GM12874 (cell line): Measurements from ENCODE around the gene SAMD4A.

Source experiments
- TF ChIP-seq, protein P1 (sequence below): IDR thresholded peaks from 2 replicates; pipeline ENCODE4 v1.5.1; 2011; ENCODE audit warnings: low read depth, mild to moderate bottlenecking, control low read depth, low read length, moderate library complexity; ENCODE audit not compliant: insufficient read depth

Gene SAMD4A

GRCh38 chr14:54771411-54772027 is 204.6 kb downstream of the SAMD4A start:
- TF ChIP-seq, protein P1, sequence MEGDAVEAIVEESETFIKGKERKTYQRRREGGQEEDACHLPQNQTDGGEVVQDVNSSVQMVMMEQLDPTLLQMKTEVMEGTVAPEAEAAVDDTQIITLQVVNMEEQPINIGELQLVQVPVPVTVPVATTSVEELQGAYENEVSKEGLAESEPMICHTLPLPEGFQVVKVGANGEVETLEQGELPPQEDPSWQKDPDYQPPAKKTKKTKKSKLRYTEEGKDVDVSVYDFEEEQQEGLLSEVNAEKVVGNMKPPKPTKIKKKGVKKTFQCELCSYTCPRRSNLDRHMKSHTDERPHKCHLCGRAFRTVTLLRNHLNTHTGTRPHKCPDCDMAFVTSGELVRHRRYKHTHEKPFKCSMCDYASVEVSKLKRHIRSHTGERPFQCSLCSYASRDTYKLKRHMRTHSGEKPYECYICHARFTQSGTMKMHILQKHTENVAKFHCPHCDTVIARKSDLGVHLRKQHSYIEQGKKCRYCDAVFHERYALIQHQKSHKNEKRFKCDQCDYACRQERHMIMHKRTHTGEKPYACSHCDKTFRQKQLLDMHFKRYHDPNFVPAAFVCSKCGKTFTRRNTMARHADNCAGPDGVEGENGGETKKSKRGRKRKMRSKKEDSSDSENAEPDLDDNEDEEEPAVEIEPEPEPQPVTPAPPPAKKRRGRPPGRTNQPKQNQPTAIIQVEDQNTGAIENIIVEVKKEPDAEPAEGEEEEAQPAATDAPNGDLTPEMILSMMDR: no peak

GRCh38 chr14:54772451-54772881 is 205.5 kb downstream of the SAMD4A start:
- TF ChIP-seq, protein P1: no peak

DNA sequence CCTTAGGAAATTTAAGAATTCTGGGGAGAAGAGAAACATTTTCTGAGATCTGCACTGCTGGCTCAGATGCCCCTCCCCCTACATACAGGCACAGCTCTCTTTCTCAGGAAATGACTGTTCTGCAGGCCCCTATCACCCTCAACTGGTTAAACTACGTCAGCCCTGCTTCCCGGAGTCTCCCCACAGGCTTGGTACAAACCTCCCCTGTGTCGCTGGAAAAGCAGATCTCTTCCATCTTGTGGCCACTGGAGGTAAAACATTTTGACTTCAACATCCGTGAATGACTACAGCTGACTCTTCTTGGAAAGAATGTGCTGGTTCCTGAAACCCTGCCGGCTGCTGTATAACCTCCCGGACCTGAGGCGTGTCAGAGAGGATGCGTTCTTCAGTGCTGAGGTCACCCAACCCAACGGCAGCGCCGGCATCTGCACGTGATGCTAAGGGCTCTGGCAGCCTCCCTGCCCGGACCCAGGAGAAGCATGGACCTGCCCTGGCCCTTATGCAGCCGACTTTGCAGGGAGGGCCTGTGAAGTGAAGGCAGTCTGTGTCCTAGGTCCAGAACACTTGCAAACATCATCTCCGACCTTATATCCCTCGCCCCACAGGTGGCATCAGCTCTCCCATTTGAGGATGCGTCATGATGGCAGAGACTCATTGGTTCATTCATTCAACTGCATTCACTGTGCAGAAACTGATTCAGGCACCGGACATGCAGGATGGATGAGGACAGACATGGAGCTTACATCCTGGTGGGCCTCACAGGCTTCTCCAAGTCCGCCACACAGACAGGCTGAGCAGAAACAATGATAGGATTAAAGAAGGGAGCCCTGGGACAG is 206.5 kb downstream of the SAMD4A start:
- TF ChIP-seq, protein P1: no peak

- TF ChIP-seq, protein P1: no peak
Measured at GRCh38 chr14:54774824-54775223, 207.9 kb downstream of the SAMD4A start.

DNA sequence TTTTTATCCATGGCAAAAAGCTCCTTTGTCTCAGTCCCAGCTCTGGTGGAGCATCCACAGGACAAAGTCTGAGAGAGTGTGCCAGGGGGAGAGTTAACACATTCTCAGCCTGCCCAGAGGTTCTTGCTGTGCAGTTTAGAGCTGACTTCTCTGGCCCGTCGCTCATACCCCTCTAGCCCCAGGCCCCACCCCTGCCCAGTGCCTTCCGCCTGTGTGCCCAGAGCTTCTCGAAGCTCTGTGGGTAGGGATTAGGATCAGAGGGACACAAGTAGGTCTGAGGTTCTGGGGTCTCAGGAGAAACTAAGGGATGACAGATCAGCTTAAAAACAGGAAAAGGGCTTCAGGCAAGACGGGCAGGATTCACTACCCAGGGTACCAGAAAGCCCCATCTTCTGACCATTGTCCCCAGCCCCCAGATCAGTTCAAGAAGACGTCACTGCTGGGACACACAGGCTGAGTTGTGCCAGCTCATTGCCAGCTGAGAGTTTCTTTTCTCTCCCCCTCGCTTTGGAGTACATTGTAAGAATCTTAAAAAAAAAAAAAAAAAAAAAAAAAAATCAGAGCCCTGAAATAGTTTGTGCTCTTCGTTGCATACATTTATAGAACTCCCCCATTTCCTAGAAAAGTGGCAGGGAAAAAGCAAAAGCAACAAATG is 208.7 kb downstream of the SAMD4A start:
- TF ChIP-seq, protein P1: no peak

DNA sequence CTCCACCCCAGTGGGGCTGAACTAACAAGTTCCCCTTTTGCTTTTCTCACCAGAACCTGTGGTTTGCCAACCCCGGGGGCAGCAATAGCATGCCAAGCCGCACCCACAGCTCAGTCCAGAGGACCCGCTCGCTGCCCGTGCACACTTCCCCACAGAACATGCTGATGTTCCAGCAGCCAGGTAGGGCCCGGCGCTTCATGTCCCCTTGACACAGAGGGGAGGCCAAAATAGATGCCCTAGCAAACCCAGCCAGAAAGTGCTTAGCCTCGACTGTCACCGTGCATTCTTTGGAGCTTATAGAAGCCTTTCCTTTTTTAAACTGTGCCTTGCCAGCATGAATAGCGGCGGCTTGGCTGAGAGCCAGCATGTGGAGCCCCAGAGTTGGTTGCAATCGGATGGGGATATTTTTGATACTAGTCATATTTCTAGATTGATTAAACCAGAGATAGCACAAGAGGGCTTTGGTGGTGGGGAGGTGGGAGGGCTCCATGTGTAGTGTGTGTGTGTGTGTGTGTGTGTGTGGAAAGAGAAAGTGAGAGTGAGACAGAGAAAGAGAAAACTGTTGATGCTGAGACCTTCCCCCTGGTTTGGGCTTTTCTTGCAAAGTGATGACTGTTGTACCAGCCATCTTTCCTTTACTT is 209.6 kb downstream of the SAMD4A start:
- TF ChIP-seq, protein P1: no peak

- TF ChIP-seq, protein P1: no peak
Measured at GRCh38 chr14:54777395-54777794, 210.5 kb downstream of the SAMD4A start.
